Measurements from ENCODE around the gene SUDS3. TPM values are rescaled to one million over a fixed set of nuclear protein-coding genes. Genes with fewer than 3 reads are reported as not detected.

Gene SUDS3, protein sequence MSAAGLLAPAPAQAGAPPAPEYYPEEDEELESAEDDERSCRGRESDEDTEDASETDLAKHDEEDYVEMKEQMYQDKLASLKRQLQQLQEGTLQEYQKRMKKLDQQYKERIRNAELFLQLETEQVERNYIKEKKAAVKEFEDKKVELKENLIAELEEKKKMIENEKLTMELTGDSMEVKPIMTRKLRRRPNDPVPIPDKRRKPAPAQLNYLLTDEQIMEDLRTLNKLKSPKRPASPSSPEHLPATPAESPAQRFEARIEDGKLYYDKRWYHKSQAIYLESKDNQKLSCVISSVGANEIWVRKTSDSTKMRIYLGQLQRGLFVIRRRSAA
- 39.1 and 42.8 TPM in 2 replicates for total RNA-seq (2022)
- percentile 83 among the genes with signal in this experiment for Bru-seq, nascent RNA
- percentile 91 among the genes with signal in this experiment for BruChase-seq, experiment 1, labeled RNA remaining after a 2-hour chase
- BruChase-seq, experiment 2, labeled RNA remaining after a 6-hour chase, result percentile 93 among the genes with signal in this experiment
- long read RNA-seq, full-length matches to known transcripts, result 58 of 67 reads
- long read RNA-seq, partial matches to known transcripts, result 1 of 67 reads
- long read RNA-seq, other reads (novel, unspliced or antisense), result 8 of 67 reads

DNA sequence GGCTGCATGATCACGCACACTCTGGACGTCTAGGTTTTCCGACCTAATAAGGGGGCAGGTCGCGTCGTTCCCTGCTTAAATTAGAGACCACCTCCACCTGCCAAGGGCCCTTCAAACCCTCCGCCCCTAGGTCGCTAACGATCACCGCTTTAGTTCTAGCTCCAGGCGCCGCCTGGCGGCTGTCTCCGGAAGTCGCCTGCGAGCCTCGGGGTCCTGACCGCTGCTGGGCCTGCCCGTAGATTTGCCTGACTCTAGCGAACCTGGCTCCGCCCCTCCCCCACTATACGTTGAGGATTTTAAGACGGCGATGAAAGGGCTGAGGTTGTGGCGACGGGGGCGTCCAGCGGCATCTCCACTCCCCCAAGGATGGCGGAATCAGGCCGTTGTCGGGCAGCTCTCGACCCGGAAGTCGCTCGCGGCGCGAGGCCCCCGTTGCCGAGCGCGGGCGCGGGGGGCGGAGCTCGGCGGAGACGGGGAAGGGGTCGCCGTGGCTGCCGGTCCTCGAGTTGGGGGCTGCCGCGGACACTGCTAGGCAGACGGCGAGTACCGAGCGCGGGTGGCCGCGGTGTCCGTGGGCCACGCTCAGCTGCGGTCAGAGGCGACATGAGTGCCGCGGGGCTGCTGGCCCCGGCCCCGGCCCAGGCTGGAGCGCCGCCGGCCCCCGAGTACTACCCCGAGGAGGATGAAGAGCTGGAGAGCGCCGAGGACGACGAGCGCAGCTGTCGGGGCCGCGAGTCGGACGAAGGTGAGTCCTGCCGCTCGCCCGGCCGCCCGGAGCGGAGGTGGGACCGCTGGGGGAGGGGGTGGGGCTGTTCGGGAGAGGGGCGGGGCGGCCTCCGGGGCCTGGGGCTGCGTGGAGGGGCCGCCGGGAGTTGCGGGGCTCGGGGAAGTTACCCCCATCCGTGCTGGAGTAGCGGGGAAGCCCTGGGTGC, at the start of gene SUDS3:
SUDS3 (plus strand) TSS at position 467 of the 932 bp plus-strand sequence; CDS start at position 604, 137 bp downstream.
- Mint-ChIP-seq H3K4me1 (ENCODE audit: low read depth, unreplicated experiment) (peaks cover 7% of the 10 kb centered on the region), H3K9me3 (ENCODE audit: unreplicated experiment) (no peaks in the 10 kb centered on the region), H3K27ac (ENCODE audit: unreplicated experiment) (peak within 1 kb of the TSS; percentile 97), H3K4me3 (ENCODE audit: unreplicated experiment) (peak within 1 kb of the TSS; percentile 70), H3K36me3 (ENCODE audit: insufficient read depth, unreplicated experiment) (peaks cover 23% of the 10 kb centered on the region), H3K27me3 (ENCODE audit: insufficient read depth, unreplicated experiment) (no peaks in the 10 kb centered on the region)
- peak; percentile 88 to 94 for DNase-seq
- ChIA-PET CTCF (interaction anchor here (0.6 to 2.3 kb wide), 10 partner anchors 17 to 255 kb away, joined by 3 to 10 read pairs (median 4); partner anchors contain the start of gene PEBP1), POLR2A (interaction anchor here (0.7 to 1.0 kb wide), 2 partner anchors 34 to 188 kb away, joined by 3 to 4 read pairs; no protein-coding TSS in a partner anchor)
- intact Hi-C loops (cut with micrococcal nuclease; ENCODE audit: unreplicated experiment), result loop anchor here (1.0 kb wide), 2 partner anchors 105 to 255 kb away; no protein-coding TSS in a partner anchor
- TF ChIP-seq, protein P1, sequence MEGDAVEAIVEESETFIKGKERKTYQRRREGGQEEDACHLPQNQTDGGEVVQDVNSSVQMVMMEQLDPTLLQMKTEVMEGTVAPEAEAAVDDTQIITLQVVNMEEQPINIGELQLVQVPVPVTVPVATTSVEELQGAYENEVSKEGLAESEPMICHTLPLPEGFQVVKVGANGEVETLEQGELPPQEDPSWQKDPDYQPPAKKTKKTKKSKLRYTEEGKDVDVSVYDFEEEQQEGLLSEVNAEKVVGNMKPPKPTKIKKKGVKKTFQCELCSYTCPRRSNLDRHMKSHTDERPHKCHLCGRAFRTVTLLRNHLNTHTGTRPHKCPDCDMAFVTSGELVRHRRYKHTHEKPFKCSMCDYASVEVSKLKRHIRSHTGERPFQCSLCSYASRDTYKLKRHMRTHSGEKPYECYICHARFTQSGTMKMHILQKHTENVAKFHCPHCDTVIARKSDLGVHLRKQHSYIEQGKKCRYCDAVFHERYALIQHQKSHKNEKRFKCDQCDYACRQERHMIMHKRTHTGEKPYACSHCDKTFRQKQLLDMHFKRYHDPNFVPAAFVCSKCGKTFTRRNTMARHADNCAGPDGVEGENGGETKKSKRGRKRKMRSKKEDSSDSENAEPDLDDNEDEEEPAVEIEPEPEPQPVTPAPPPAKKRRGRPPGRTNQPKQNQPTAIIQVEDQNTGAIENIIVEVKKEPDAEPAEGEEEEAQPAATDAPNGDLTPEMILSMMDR (IDR thresholded peaks at IDR 0.05; ENCODE audit: insufficient read depth in 1 of 2, low read depth in 1 of 2, low read length in 1 of 2, severe bottlenecking in 1 of 2, unreplicated experiment in 1 of 2), result peak; percentile 95 to 96
- no TSS peak for BruUV-seq (replicated peaks)
- no peaks in the 10 kb centered on the region; the same call in 1 of the 2 replicates for H3K36me3 ChIP-seq (ENCODE audit: control insufficient read depth, insufficient read depth, low read length)
- H3K27me3 ChIP-seq (replicated peaks; ENCODE audit: control insufficient read depth, insufficient read depth, low read length), result no peaks in the 10 kb centered on the region
- H3K4me3 ChIP-seq (ENCODE audit: low read depth, low read length), result peak within 1 kb of the TSS; percentile 94
- H3K9me3 ChIP-seq, result no peaks in the 10 kb centered on the region
- peaks cover 7% of the 10 kb centered on the region; the same call in 1 of the 2 replicates for H3K4me1 ChIP-seq

DNA sequence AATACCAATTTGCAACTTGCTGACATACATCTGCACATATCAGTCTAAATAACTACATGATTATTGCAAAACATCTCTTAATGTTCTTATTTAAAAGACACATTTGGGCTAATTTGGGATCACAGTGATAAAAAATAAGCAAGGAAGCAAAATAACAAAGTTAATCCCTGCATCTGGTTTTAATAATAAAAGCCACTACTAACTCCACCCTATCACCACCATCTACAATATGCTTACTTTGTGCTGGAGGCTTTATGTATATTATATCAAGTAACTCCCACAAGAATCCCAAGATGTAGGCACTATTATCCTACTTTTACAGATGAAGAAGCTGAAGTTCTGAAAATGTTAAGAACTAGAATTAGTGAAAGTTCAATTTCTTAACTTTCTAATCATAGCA, 49.4 kb upstream of the SUDS3 start:
- Mint-ChIP-seq H3K36me3 (ENCODE audit: insufficient read depth, unreplicated experiment) (no peaks in the 10 kb centered on the region), H3K9me3 (ENCODE audit: unreplicated experiment) (peaks cover 9% of the 10 kb centered on the region), H3K4me3 (ENCODE audit: unreplicated experiment) (no peak overlapping the region), H3K27ac (ENCODE audit: unreplicated experiment) (no peak overlapping the region), H3K27me3 (ENCODE audit: insufficient read depth, unreplicated experiment) (no peaks in the 10 kb centered on the region), H3K4me1 (ENCODE audit: low read depth, unreplicated experiment) (peaks cover 7% of the 10 kb centered on the region)
- BruUV-seq (replicated peaks), result no TSS peak
- DNase-seq, result no peak
- H3K4me3 ChIP-seq (ENCODE audit: low read depth, low read length), result no peak overlapping the region
- no peaks in the 10 kb centered on the region for H3K4me1 ChIP-seq
- POLR2A ChIA-PET, result no interaction called here
- CTCF ChIA-PET, result no interaction called here
- TF ChIP-seq, protein P1 (IDR thresholded peaks at IDR 0.05; ENCODE audit: insufficient read depth in 1 of 2, low read depth in 1 of 2, low read length in 1 of 2, severe bottlenecking in 1 of 2, unreplicated experiment in 1 of 2), result no peak
- intact Hi-C loops (cut with micrococcal nuclease; ENCODE audit: unreplicated experiment), result no loop called here
- no peaks in the 10 kb centered on the region for H3K9me3 ChIP-seq
- H3K27me3 ChIP-seq (replicated peaks; ENCODE audit: control insufficient read depth, insufficient read depth, low read length), result no peaks in the 10 kb centered on the region
- H3K36me3 ChIP-seq (ENCODE audit: control insufficient read depth, insufficient read depth, low read length), result no peaks in the 10 kb centered on the region

DNA sequence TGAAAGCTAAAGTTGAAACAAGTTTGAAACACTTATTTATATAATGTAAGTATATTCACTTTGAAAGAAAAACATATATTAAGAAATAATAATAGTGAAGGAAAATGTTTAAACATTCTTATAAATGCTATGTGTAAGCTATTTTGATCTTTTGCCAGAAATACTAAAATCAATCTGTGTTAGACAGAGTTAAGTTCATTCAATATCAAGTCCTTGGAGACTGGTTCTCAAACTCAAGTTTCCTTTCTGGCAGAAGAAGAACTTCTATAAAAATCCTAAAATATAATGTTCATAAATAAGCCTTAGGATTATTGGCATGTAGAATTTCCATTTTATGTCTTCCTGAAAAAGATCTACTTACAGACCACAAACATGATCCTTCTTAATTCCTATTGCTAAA, 49.0 kb upstream of the SUDS3 start:
- no peaks in the 10 kb centered on the region for H3K27me3 ChIP-seq (replicated peaks; ENCODE audit: control insufficient read depth, insufficient read depth, low read length)
- Mint-ChIP-seq H3K9me3 (ENCODE audit: unreplicated experiment) (peaks cover 9% of the 10 kb centered on the region), H3K4me3 (ENCODE audit: unreplicated experiment) (no peak overlapping the region), H3K27ac (ENCODE audit: unreplicated experiment) (no peak overlapping the region), H3K36me3 (ENCODE audit: insufficient read depth, unreplicated experiment) (no peaks in the 10 kb centered on the region), H3K4me1 (ENCODE audit: low read depth, unreplicated experiment) (peaks cover 7% of the 10 kb centered on the region), H3K27me3 (ENCODE audit: insufficient read depth, unreplicated experiment) (no peaks in the 10 kb centered on the region)
- no peaks in the 10 kb centered on the region for H3K4me1 ChIP-seq
- TF ChIP-seq, protein P1 (IDR thresholded peaks at IDR 0.05; ENCODE audit: insufficient read depth in 1 of 2, low read depth in 1 of 2, low read length in 1 of 2, severe bottlenecking in 1 of 2, unreplicated experiment in 1 of 2), result no peak
- no peaks in the 10 kb centered on the region for H3K9me3 ChIP-seq
- DNase-seq, result no peak
- ChIA-PET CTCF (no interaction called here), POLR2A (no interaction called here)
- intact Hi-C loops (cut with micrococcal nuclease; ENCODE audit: unreplicated experiment), result no loop called here
- no peak overlapping the region for H3K4me3 ChIP-seq (ENCODE audit: low read depth, low read length)
- BruUV-seq (replicated peaks), result no TSS peak
- no peaks in the 10 kb centered on the region for H3K36me3 ChIP-seq (ENCODE audit: control insufficient read depth, insufficient read depth, low read length)
